HG03196 (cell line): Measurements from ENCODE around the gene KRTAP19-7.

ENCODE experiments used
- ATAC-seq: cut with Tn5 transposase; IDR thresholded peaks from one replicate; pipeline ENCODE4 v1.9.1; 2021; ENCODE audit not compliant: unreplicated experiment

KRTAP19-7 gene, protein sequence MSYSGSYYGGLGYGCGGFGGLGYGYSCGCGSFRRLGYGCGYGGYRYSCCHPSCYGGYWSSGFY

DNA sequence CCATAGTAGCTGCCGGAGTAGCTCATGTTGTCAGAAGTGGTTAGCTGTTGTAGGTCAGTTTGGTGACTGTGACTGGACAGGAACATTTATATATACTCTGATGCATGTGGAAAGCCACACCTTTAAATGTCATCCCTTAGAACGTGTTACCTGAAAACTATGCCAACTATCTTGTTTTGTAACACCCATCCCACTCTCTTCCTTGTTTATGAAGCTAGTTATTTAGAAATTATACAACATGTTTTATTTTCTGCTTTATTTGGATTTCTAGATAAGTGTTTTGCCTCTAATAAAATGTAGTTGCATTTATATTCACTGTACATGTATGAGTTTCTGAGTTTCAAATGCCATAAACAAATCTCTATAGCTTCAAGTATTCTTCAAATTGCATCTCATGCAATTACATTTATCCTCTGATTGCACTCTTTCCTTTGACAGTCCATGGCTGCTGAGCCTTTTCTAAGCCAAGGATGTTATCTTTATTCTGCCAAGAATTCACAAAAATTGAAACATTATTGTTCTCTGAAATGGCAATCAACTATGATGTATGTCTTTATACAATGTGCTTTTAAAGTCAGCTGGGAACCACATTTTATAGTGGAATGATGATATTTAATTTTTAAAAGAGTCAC is at the start of gene KRTAP19-7:
Gene KRTAP19-7 (minus strand): TSS at position 51 of the 632 bp plus-strand sequence. CDS start 25 bp downstream, at position 26.
- ATAC-seq = no peak

DNA sequence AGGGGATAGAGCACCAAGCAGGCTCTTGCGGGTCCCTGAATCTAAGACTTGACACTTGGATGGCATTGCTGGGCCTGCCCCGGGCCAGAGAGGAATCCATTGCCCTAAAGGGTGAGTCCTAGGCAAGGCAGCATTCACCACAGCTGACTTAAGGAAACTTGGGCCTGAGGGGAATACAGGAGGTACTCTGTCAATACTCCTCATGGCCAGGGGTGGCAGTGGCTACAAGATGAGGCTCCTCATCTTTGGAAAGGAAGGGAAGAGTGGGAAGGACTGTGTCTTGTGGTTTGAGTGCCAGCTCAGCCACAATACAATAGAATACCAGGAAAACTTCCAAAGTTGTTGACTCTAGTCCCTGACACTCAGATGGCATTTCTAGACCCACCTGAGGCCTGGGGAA is 44.9 kb upstream of the KRTAP19-7 start:
- no peak for ATAC-seq

DNA sequence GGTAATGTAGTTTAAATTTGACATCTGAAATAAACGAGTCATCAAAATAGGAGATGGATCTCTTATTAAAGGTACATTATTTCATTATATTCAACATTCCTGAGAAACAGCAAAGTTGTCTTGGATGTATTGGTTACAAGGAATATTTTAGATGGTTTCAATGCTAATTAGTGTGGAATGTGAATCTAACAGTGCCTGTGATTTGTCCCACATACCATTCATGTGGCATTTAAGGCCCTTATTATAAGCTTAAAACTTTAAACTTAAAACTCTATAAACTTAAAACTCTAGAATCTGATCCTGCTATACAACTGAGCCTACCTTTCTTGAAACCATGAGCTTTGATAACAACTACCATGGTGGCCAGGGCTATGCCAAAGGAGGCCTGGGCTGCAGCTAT is 39.7 kb upstream of the KRTAP19-7 start, which contains the start of gene KRTAP22-1:
Gene KRTAP22-1 (plus strand): TSS at position 301 of the 400 bp plus-strand sequence.
- ATAC-seq = no peak

DNA sequence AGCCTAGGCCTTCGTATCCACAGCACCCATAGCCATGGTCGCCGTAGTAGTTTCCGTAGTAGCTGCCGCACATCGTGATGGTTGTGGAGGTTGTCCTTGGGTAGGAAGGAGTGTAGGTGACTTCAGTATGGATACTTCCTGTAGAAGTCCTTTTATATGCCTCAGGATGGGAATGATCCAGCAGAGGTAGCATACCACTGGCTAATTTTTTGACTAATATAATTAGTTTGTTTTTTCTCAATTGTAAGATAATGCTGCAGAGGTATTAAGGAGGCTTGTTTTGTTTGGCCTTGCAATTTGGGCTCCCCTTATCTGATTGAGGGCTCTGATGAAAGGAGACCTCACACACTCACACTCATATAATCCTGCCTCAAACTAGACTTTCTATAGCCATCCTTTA is 37.7 kb upstream of the KRTAP19-7 start, which contains the start of gene KRTAP6-2:
Gene KRTAP6-2 (minus strand): TSS at position 101 of the 400 bp plus-strand sequence. CDS start 28 bp downstream, at position 73.
- ATAC-seq = no peak

DNA sequence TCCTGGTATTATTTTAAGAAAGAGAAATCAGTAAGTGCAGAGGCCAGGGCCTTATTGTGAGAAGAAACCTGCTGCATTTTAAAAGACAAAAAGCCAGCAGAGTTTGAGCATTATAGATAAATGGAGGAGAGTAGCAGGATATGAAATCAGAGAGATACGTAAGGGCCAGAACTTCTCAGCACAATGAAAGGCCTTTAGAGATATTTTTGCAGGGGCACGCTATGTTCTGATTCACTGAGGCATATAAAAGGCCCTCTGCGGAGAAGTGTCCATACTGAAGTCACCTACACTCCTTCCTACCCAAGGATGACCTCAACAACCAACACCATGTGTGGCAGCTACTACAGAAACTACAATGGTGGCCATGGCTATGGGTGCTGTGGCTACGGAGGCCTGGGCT is 31.0 kb upstream of the KRTAP19-7 start, which contains the start of gene KRTAP6-3:
Gene KRTAP6-3 (plus strand): TSS at position 301 of the 400 bp plus-strand sequence. CDS start 6 bp downstream, at position 307.
- ATAC-seq = no peak

DNA sequence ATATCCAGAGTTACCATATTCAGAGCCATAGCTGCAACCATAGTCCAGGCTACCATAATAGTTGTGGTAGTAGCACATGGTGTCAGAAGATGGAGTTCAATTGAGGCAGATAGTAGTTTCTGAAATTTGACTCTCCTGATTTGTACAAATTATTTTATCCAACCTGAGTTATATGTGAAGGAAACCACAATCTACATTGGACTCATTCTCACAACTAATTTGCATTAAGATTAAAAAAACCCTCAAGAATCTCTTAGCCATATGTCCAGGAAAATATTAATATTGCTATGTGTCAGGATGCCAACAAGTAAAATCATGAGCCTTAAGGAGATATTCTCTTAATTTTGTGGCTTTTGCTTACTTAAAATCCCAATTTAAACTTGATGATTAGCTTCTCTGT is 29.2 kb upstream of the KRTAP19-7 start, which contains the start of gene KRTAP22-2:
Gene KRTAP22-2 (minus strand): TSS at position 101 of the 400 bp plus-strand sequence.
- ATAC-seq = no peak

DNA sequence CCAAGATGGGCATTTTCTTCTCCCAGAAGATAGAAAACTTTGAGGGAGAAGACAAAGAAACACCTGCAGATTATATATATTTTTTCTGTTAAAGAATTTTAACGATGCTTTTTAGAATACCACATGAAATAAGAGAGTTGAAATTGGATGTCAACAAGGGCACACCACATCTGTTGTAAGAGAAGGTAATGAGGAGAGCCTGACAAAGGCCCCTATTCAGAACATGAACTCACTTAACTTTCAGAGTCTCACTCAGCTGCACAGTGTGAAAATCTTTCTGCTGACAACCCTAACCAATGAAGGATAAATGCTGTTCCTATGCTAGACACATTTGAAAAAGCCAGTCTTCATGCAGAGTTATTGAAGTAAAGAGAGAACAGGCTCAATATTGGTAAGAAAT is 21.8 kb upstream of the KRTAP19-7 start:
- ATAC-seq = no peak

DNA sequence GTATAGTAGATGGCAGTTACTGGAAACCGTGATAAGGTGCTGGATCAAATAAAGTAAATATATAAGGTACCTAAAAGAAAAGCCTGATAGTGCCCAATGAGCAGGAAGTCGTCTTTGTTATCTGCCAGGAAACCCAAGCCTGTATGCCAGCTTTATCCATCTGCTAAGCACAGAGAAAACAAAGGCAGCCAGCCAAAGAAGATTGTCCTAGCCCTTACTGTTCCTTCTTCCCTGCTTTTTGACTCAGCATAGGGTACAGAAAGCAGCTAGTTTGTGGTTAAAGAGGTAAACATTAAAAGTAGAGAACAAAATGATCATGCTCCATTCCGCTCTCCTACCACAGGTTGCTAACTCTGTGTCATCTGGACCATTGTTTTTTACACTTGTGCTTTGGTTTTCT is 19.0 kb upstream of the KRTAP19-7 start:
- no peak for ATAC-seq

DNA sequence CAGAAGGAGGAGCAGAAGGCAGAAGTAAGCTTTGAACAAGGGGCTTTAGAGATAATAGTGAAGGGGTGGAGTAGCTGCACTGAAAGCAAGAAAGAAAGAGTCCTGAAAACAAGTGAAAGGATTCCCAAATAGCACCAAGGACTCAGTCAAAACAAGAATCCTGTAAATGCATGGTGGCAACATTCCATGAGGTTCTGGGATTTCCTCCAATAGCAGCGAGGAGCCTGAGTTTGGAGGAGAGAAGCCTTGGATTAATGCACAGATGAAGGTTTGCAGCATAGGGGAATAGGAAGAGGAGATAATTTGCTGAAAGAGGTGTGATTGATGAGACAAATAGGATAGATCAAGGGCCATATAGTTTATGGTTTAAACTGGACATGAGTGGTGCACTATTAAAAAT is 18.2 kb upstream of the KRTAP19-7 start:
- no peak for ATAC-seq

DNA sequence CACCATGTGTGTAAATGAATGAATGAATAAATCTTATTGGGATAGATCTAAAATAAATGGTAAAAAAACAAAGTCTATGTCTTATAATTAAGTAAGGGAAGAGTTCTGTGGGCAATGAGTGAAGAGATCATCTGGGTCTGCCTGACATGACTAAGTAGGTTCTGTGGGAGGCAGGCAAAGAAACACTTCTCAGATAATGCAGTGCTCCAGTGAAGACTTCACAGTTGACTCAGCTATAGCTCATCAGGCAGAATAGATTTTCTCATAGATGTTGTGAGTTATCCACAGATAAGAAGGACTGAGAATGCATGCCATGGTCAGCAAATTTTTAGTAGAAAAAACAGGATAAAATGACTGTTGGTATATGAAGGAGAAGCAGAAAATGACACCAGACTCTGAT is 16.7 kb upstream of the KRTAP19-7 start:
- no peak for ATAC-seq

DNA sequence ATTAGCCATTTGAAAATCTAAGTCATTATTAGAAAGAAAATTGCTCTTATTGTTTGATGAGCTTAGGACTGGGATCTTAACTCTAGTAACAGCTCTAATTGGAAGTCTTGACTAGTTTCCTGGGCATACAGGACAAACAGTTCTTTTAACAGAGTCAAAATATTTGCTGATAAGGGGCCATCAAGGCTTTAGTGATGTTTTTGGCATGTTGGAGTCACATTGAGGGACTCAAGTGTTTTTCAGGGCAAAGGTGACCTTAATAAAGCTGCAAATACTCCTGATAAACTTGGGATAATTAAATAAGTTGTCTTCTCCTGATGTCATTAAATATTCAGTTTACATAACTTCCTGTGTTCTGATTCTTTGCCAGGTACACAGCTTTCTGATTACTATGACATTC is 6.5 kb upstream of the KRTAP19-7 start:
- no peak for ATAC-seq

DNA sequence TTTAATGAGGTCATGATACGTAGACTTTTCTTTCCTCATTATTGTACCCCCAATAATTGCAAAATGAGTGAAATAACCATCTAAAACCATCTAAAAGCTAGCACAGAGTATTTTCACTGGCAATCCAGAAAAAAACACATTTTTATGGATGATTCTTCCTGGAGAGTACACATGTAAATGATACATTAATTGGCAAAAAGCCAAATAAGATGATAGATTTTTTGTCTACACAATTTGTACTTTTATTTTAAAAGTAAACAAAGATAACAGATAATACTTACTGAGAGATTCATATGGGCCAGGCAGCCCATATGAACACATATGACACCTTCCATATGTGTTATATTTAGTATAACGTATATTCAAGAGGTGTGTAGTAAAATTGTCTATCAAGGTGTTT is 2.5 kb upstream of the KRTAP19-7 start:
- ATAC-seq = no peak

DNA sequence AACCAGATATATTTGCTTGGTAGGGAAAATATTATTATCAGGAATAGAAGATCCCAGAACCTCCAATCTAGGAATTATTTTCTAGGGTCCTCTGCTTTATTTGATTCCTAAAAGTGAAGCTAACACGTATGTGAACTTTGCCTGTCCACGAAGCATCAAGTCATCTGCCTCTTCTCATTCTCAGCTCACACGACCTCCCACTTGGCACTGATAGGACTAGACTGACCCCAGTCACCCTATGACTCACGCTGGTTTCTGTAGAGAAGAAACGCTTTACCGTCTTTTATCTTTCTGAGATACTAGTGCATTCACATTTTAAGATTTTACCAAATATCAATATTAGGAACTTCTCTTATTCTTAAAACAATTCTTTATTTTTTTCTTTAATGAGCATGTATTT is 2.0 kb upstream of the KRTAP19-7 start:
- no peak for ATAC-seq

DNA sequence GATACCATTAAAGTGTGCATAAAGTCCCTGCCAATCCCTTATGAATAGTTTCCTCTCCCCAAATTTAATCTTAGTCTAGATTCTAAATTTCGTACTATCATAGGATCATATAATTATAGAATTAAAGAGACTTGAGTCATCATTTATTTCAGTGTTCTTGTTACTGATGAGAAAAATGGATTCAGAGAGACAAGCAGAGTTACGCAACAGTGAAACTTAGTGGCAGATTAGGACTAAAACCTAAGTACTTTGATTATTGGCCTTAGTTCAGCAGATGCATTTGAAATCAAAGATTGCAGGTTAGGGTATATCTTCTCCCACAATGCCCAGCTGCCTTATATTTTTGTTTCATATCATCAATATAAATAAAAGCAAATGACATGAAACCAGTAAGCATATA is 843 bp upstream of the KRTAP19-7 start:
- ATAC-seq = no peak

DNA sequence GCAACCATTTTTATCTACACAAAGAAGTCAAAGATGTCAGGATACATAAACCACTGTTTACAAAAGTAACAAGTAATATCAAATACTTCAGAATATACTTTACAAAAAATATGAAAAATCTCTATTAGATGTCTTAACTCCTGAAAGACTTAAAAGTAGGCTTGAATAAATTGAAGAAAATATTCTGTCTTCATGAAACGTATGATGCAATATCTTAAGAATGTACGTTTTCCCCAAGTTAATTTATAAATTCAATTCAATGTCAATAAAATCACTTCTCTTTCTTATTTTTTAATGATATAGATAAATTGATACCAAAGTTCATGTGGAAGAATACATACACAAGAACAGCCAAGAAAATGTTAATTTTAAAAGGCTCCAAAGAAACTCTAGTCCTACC is 6.0 kb downstream of the KRTAP19-7 start:
- ATAC-seq = no peak

DNA sequence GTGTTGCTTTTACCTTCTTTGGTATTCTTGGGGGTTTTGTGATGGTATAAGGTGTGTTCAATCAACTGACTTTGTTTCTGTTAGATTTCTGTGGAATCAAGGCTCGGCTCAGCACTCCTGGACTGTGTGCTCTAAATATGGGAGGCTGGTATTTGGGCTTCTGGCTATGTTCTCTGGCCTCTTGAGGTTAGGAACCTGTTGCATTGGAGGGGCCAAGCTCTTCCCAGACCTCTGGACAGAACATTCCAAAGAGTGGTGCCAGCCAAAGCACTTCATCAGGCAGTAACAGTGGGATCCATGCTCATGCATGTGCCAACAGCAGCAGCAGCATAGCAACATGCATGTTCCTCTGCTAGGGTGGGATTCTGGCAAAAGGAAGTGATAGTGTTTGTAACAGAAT is 8.3 kb downstream of the KRTAP19-7 start:
- ATAC-seq = no peak

DNA sequence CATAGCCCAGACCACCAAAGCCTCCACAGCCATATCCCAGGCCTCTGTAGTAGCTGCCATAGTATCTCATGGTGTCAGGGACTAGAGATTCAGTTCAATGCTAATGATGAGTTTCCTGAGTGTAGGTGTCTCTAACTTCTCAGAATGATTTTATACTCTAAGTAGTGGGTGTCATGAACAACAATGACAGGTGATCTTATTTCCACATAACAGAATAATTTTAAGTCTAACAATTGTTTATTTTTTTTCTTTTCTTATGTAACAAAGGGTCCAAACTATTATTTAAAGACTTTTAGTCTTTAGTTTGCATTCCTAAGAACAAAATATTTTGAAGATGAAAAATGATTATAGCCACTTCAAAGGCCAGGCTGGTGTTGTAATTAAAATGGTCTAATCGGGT is 19.4 kb downstream of the KRTAP19-7 start, which contains the start of gene KRTAP19-6:
Gene KRTAP19-6 (minus strand): TSS at position 101 of the 400 bp plus-strand sequence. CDS start 31 bp downstream, at position 70.
- ATAC-seq = no peak

DNA sequence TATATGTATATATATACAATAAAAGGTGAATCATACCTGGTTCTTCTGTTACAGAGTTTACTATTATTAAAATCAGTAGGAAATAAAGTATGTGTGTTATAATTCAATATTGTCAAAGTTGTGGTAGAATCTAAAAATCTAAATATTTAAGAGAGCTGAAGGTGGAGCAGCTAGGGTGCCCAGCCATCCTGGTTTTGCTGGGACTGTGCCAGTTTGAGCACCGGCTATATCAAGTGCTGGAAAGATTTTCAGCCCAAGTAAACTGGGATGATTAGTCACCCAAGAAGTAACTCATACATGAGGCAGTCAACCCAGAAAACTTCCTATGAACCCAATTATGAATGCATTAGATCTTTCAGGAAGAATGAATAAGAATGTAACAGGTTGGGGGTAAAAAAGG is 42.2 kb downstream of the KRTAP19-7 start:
- ATAC-seq = no peak

DNA sequence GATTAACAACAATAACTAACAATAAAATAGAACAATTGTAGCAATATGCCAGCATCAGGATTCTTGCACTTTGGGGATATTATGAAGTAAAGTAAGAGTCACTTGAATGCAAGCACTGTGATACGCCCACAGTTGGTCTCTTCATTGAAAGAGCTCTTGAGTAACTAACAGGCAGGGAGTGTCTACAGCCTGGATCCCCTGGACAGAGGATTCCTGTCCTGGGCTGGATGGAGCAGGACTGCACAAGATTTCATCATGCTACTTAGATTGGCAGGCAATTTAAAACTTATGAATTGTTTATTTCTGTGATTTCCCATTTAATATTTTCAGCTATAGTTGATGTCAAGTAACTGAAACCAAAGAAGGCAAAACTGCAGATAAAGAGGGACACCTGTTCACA is 45.4 kb downstream of the KRTAP19-7 start:
- ATAC-seq = no peak
